IPS DF 4.7 (cell line): ENCODE data around the gene TTI1.
"Not testable (repeated sequence)": the region's sequence is repeated elsewhere in the genome, so short reads cannot be mapped to it uniquely, and the experiment has no call there.

Source experiments
- DNase-seq: peaks from one replicate; pipeline ENCODE4 v3.0.0-alpha.2; 2013; ENCODE audit warnings: low spot score; ENCODE audit errors: extremely low read depth

TTI1 gene

DNA sequence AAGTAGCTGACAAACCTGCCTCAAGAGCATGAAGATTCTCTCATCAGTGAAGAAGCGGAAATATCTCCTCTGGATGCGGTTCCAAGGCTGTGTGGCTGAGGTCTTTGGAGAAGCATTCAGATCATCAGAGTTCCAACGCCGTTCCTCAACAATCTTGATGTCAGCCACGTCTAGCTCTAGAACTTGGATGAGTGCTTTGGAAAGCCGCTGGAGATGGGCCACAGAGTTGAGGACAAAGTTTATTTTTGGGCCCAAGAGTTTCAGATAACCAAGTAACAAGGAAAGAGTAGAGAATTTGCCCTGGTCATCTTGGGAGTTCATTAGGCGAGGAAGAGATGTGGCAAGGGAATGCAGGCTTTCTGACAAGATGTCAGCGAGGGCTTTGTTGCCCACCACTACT is 20.9 kb downstream of the TTI1 start:
- DNase-seq = no peak

- no peak for DNase-seq
These were observed 21.6 kb downstream of the TTI1 start for GRCh38 chr20:38011696-38012095.

- DNase-seq = not testable (repeated sequence)
These were observed 23.8 kb downstream of the TTI1 start for GRCh38 chr20:38009416-38009815.

GRCh38 chr20:38008233-38008944 is 24.9 kb downstream of the TTI1 start:
- no peak for DNase-seq

DNA sequence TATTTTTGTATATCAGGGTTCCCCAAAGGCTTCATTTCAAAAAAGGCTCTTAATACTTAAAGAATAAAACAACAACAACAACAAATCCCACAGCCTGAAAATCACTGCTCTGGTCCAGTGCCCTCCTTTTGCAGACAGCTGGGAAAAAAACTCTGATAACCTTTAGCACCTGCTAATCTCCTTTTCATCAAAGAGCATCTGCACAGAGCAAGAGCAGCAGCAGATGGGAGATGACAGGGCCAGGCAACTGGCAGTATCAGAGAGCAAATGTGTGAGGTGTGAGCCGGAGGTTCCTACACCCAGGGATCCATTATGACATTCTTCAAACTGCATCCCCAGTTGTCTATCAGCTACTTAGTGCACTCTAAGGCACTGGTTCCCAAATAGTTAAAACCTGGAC is 25.7 kb downstream of the TTI1 start:
- DNase-seq = no peak

- DNase-seq = no peak
These were observed 27.4 kb downstream of the TTI1 start for GRCh38 chr20:38005903-38006302.

GRCh38 chr20:38004416-38004815 is 28.8 kb downstream of the TTI1 start:
- no peak for DNase-seq

DNA sequence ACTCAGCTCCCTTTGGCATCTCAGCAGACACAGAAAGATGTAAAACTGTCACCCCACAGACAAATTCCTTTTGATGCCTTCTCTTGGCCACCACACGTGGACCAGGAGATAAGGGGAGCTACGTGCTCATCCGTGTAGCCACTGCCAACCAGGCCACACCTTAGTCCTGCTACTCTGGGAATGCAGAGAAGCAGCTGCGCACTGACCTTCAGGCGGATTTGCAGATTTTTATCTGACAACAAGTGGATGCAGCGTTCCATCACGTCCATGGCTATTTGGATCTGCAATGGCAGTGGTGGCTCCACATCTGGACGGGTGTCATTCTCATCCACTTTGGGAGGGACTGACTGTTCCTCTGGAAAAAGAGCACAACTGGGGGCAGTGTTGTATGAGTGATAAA is 30.8 kb downstream of the TTI1 start:
- no peak for DNase-seq

DNA sequence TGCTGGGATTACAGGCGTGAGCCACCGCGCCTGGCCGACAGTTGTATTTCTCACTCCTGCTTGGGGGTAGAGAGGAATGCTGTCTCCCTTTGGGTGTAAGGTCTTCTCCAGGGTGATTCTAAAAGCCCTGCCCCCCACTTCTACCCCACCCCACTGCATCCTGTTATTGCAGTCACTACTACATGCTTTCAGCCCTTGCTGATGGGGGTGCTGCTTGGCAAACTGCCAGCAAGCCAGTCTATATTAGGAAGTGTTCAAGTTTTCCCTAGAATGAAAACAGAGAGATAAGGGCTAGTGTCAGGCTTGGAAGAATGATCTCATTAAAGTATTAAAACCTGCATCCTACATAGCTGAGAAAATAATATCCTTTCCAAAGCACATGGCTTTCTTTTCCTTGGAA is 31.3 kb downstream of the TTI1 start:
- no peak for DNase-seq

- DNase-seq = no peak
These were observed 31.9 kb downstream of the TTI1 start for GRCh38 chr20:38001173-38001875.

DNA sequence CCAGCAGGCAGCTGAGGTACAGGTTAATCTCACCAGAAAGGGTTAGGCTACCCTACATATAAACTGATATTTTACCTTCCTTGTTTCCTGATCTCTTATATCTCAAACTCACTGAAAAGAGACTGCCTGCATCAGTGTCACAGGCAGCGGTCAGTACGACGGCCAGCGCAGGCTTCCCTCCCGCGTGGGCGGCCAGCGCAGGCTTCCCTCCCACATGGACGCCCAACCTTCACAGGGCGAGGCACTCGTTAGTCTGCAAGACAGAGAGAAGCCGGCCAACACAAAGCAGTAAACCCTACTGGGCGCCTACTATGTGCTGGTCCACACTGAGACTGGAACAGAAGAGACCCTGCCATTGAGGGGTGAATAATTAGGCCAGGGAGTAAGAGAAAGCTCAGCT is 33.0 kb downstream of the TTI1 start:
- no peak for DNase-seq

- DNase-seq = no peak
These were observed 33.6 kb downstream of the TTI1 start for GRCh38 chr20:37999526-38000263.

GRCh38 chr20:37997516-37997915 is 35.7 kb downstream of the TTI1 start:
- no peak for DNase-seq

DNA sequence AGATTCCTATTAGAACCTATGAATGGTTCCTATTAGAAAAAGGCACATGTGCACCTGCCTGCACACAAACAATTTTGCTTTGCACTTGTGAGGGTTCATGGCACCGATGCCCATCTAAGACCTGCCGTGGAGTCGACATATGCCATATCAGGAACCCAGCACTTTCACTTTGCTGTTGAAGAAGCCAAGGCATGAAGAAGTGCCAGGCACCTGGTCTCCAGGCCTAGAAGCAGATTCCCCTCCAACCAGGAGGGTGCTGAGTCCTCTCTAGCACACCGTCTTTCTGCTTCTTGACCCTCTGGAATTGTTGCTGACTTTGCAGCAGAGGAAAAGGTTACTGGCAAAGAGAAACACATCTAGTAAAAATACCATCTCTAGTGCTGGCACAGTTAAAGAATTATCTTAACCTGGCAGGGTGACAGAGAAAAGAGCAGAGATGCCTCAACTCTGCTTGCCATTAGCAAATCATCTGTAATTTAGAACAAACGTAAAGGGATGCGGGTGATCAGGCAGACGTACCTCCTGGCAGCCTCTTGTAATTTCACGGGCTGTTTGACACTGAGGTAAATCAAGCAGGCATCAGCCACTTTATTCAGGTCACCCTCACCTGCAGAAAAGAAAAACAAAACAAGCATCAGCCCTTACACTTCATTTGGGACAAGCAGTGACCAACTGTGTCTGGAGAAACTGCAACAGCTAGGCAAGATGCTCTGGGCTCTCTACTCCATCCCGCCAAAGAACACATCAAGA is 37.2 kb downstream of the TTI1 start:
- no peak for DNase-seq

- DNase-seq = no peak
These were observed 38.7 kb downstream of the TTI1 start for GRCh38 chr20:37994512-37994911.

DNA sequence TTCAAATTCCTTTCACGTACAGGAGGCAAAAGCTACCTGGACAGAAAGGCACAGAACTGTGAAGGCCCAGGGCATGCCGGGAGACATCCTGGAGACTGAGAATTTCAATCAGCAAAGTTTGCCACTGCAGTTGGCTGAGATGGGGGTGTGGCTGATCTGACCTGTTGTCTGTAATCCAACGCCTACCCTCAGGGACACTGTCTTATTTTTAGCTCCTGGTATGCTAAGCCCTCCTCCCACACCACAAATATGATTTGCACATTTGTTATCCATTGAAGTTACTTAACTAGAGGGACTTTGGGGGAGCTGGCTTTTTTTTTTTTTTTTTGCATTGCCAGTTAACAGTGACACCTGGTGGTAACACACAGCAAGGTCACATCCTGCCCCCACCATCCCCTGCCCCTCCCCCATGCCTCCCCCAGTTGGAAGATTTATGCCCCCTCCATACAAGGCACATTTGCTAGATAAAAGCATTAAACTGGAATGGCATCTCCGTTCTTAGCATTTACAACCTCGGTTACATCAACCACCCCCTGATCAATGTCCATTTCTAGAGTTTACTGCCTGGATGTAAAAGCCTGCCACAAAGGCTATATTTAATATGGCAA is 40.4 kb downstream of the TTI1 start:
- DNase-seq = no peak

- DNase-seq = no peak
These were observed 41.3 kb downstream of the TTI1 start for GRCh38 chr20:37991908-37992307.

DNA sequence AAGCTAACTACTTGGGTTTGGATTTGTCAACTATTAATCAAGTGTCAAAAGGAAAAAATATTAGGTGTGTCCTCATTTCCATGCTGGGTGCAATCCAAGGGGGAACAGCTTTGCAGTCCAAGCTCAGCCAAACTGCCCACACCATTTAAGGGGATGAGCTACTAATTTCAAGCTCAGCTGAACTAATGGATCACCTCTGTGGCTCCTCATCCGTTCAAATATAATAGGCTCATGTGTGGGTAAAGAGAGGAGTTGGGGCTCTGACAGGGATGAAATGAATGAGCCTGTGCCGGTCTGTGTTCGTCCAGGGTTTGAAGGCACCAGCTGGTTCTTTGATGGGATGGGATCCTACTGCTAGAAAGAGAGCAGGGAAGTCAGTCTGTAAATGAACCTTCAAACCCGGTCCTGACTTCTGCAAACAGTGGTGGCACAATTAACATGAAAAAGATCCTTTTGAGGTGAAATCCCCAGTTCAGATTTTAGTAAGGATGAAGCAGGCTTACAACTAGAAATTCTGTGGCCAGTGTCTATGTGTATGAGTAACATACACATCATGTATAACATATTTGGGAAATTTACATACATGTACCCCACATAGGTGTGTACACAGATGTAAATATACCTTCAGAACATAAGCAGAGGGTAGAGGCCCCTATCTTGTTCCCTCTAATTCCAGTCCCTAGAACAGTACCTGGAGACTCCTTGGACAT is 41.9 kb downstream of the TTI1 start:
- no peak for DNase-seq

- no peak for DNase-seq
These were observed 42.6 kb downstream of the TTI1 start for GRCh38 chr20:37990571-37991151.

GRCh38 chr20:37989601-37990295 is 43.5 kb downstream of the TTI1 start:
- no peak for DNase-seq
